Left kidney (tissue), 2 donors: Measurements from ENCODE around the gene SLAMF9. TPM values are rescaled to one million over a fixed set of nuclear protein-coding genes. Genes with fewer than 3 reads are reported as not detected.
A peak's percentile ranks its signal among the peaks of the same experiment; 100 is the strongest.

ENCODE experiments used
- DNase-seq: peaks from one replicate; pipeline ENCODE4 v3.0.0-alpha.2; 2013
- polyA plus RNA-seq: library from polyadenylated mRNA; unstranded; fragments of 120-200 nt; gene quantifications from one replicate; pipeline ENCODE4 v1.2.1, GENCODE V29; 2013; ENCODE audit not compliant: insufficient read length

SLAMF9 gene
- polyA plus RNA-seq, 1 donor: not detected

- DNase-seq: no peak
These were observed 19.6 kb downstream of the SLAMF9 start for GRCh38 chr1:159934136-159935039.

- no peak for DNase-seq
These were observed 20.7 kb downstream of the SLAMF9 start for GRCh38 chr1:159933347-159933746.

- no peak for DNase-seq
These were observed 21.4 kb downstream of the SLAMF9 start for GRCh38 chr1:159932296-159933285.

- DNase-seq: no peak
These were observed 22.3 kb downstream of the SLAMF9 start for GRCh38 chr1:159931795-159932173.

- DNase-seq: no peak
These were observed 22.8 kb downstream of the SLAMF9 start for GRCh38 chr1:159931101-159931794.

- no peak for DNase-seq
These were observed 23.4 kb downstream of the SLAMF9 start for GRCh38 chr1:159930634-159931033.

GRCh38 chr1:159930216-159930615 lies 23.8 kb downstream of the SLAMF9 start:
- no peak for DNase-seq

GRCh38 chr1:159929155-159930051 lies 24.6 kb downstream of the SLAMF9 start:
- DNase-seq: no peak

GRCh38 chr1:159928491-159929050 lies 25.5 kb downstream of the SLAMF9 start:
- no peak for DNase-seq

GRCh38 chr1:159927849-159928431 lies 26.1 kb downstream of the SLAMF9 start:
- DNase-seq: no peak

- DNase-seq: no peak
These were observed 26.7 kb downstream of the SLAMF9 start for GRCh38 chr1:159927211-159927848.

- no peak for DNase-seq
These were observed 28.3 kb downstream of the SLAMF9 start for GRCh38 chr1:159925719-159926078.

- DNase-seq: peak; percentile 89
These were observed 29.0 kb downstream of the SLAMF9 start, which contains the start of gene TAGLN2 for GRCh38 chr1:159924791-159925718. TAGLN2 (minus strand) TSS chr1:159925507; CDS start chr1:159920509, 4,998 bp downstream.

- no peak for DNase-seq
These were observed 29.8 kb downstream of the SLAMF9 start for GRCh38 chr1:159924025-159924790.

- peak; percentile 87 for DNase-seq
These were observed 30.6 kb downstream of the SLAMF9 start for GRCh38 chr1:159923203-159924024.

- DNase-seq: peak; percentile 61
These were observed 31.4 kb downstream of the SLAMF9 start for GRCh38 chr1:159922511-159923202.
